Activated T-helper 9 cell treated with anti-CD3 and anti-CD28 coated beads, Interleukin-2, amount 50 U/mL, for 16 hours (primary cell): Measurements from ENCODE around the gene EPHA8.

ENCODE experiments used
- DNase-seq: peaks from one replicate; pipeline ENCODE4 v3.0.0-alpha.2; 2020; ENCODE audit warnings: low read depth

The EPHA8 gene

GRCh38 chr1:22619252-22619651, 56.0 kb downstream of the EPHA8 start:
- DNase-seq = no peak

GRCh38 chr1:22619798-22620197, 56.5 kb downstream of the EPHA8 start:
- no peak for DNase-seq

- no peak for DNase-seq
Measured at GRCh38 chr1:22621761-22622160, 58.5 kb downstream of the EPHA8 start.

- DNase-seq = no peak
Measured at GRCh38 chr1:22625262-22625925, 62.1 kb downstream of the EPHA8 start.

GRCh38 chr1:22626237-22627157, 63.2 kb downstream of the EPHA8 start:
- DNase-seq = no peak

- DNase-seq = no peak
Measured at GRCh38 chr1:22627331-22627730, 64.0 kb downstream of the EPHA8 start.

GRCh38 chr1:22628698-22629444, 65.6 kb downstream of the EPHA8 start:
- no peak for DNase-seq

- no peak for DNase-seq
Measured at GRCh38 chr1:22629886-22630285, 66.6 kb downstream of the EPHA8 start.

GRCh38 chr1:22633697-22634463, 70.6 kb downstream of the EPHA8 start:
- DNase-seq = no peak

GRCh38 chr1:22635436-22635835, 72.1 kb downstream of the EPHA8 start:
- DNase-seq = no peak

- no peak for DNase-seq
Measured at GRCh38 chr1:22636353-22636752, 73.1 kb downstream of the EPHA8 start, which contains the start of gene C1QA. C1QA (plus strand) TSS chr1:22636628; CDS start chr1:22637617, 989 bp downstream.

GRCh38 chr1:22636927-22637326, 73.6 kb downstream of the EPHA8 start:
- DNase-seq = no peak

- no peak for DNase-seq
Measured at GRCh38 chr1:22637907-22638445, 74.7 kb downstream of the EPHA8 start.

- DNase-seq = no peak
Measured at GRCh38 chr1:22638476-22639234, 75.4 kb downstream of the EPHA8 start.

GRCh38 chr1:22639286-22639685, 76.0 kb downstream of the EPHA8 start:
- no peak for DNase-seq

- no peak for DNase-seq
Measured at GRCh38 chr1:22641247-22641646, 78.0 kb downstream of the EPHA8 start.

- peak; percentile 51 for DNase-seq
Measured at GRCh38 chr1:22641906-22642636, 78.8 kb downstream of the EPHA8 start.

- no peak for DNase-seq
Measured at GRCh38 chr1:22643381-22643780, 80.1 kb downstream of the EPHA8 start, which contains the start of gene C1QC. C1QC (plus strand) TSS chr1:22643633; CDS start chr1:22644024, 391 bp downstream.

- no peak for DNase-seq
Measured at GRCh38 chr1:22643928-22644327, 80.6 kb downstream of the EPHA8 start.

- DNase-seq = no peak
Measured at GRCh38 chr1:22645931-22646330, 82.6 kb downstream of the EPHA8 start.
